ENCODE data around the gene DSE.

GRCh38 chr6:116431964-116432595 lies 61.3 kb downstream of the DSE start:
- no peak for TF ChIP-seq CTCF (conservative IDR thresholded peaks at IDR 0.05)
- TF ChIP-seq ZFX (IDR thresholded peaks at IDR 0.05): no peak

Measured in C4-2B (cell line).